ENCODE results near the gene IGSF21.
A peak's percentile ranks its signal among the peaks of the same experiment; 100 is the strongest.

Gene IGSF21

DNA sequence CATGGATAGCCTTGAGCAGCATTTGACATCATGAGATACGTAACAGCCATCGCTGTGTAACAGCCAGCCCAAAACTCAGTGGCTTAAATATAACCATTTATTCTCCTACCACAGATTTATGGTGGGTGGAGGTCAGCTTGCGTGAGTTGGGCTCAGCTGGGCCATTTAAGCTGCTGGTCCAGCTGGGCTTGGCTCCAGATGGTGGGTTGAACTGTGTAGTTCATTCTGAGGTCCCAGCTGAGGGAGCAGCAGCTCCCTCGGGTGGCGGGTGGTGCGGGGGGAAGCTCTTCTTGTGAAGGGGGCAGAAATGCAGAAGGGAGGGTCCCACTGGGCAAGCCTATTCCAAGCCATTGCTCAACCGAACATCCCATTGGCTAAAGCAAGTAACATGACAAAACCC is 75.9 kb downstream of the IGSF21 start:
- H3K27ac ChIP-seq = no peak overlapping the region
- TF ChIP-seq, protein P1, sequence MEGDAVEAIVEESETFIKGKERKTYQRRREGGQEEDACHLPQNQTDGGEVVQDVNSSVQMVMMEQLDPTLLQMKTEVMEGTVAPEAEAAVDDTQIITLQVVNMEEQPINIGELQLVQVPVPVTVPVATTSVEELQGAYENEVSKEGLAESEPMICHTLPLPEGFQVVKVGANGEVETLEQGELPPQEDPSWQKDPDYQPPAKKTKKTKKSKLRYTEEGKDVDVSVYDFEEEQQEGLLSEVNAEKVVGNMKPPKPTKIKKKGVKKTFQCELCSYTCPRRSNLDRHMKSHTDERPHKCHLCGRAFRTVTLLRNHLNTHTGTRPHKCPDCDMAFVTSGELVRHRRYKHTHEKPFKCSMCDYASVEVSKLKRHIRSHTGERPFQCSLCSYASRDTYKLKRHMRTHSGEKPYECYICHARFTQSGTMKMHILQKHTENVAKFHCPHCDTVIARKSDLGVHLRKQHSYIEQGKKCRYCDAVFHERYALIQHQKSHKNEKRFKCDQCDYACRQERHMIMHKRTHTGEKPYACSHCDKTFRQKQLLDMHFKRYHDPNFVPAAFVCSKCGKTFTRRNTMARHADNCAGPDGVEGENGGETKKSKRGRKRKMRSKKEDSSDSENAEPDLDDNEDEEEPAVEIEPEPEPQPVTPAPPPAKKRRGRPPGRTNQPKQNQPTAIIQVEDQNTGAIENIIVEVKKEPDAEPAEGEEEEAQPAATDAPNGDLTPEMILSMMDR (conservative IDR thresholded peaks at IDR 0.05) = no peak
- TF ChIP-seq ZFX (IDR thresholded peaks at IDR 0.05) = no peak

GRCh38 chr1:18187054-18187453 is 79.5 kb downstream of the IGSF21 start:
- H3K27ac ChIP-seq = no peak overlapping the region
- TF ChIP-seq ZFX (IDR thresholded peaks at IDR 0.05) = no peak
- TF ChIP-seq, protein P1 (conservative IDR thresholded peaks at IDR 0.05) = no peak

GRCh38 chr1:18188820-18189517 is 81.4 kb downstream of the IGSF21 start:
- TF ChIP-seq, protein P1 (conservative IDR thresholded peaks at IDR 0.05) = no peak
- TF ChIP-seq ZFX (IDR thresholded peaks at IDR 0.05) = no peak
- H3K27ac ChIP-seq = no peak overlapping the region; the same call in 1 of the 2 replicates

GRCh38 chr1:18190598-18190997 is 83.0 kb downstream of the IGSF21 start:
- peak overlapping the region; percentile 54 for H3K27ac ChIP-seq
- TF ChIP-seq, protein P1 (conservative IDR thresholded peaks at IDR 0.05) = no peak
- TF ChIP-seq ZFX (IDR thresholded peaks at IDR 0.05) = no peak

DNA sequence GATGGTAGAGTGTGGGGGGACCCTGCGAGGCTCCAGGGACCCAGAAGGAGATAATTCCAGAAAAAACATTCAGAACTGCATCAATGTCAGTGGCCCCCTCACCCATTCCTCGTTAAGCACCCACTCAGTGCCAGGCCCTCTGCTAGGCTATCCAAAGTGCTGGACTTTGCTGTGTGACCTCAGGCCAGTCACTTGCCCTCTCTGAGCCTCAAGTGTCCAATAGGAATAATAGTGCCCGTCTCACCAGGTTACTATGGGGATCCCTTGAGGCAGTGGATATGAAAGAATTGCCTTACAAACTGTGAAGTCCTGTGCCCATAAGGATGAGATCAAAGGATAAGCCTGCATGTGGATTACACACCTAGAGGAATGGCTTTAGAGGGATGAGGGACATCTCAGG is 83.4 kb downstream of the IGSF21 start:
- TF ChIP-seq, protein P1 (conservative IDR thresholded peaks at IDR 0.05) = no peak
- TF ChIP-seq ZFX (IDR thresholded peaks at IDR 0.05) = no peak
- peak overlapping the region; percentile 54 for H3K27ac ChIP-seq

DNA sequence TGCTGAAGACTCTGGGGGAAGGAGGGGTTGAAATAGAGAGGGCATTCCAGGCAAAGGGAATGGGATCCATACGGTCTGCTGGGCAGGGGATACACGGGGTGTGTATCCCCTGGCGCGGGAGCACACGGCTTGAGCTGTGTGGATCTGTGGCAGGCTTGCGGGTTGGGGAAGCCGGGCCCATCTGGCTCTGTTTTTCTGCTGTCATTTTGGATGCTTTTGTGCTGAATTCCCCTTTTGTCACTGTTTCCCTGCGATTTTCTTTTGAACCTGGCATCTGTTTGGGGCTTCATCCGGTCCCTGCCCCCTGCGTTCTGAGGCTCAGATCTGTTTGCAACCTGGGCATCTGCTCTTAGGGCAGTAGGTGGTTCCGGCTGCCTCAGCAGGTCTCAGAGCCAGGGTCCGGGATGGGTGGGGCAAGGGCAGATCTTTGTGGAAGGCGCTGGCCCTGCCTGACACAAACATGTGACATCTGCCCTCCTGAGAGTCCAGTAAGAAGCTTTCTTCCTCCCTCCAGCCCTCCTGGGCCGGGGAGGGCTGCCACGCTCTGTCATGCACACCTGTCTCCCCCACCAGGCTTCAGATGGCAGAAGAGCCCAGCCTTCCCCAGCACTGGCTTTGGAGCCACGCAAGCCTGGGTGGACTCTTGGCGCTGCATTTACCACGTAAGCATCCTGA is 84.0 kb downstream of the IGSF21 start:
- no peak for TF ChIP-seq ZFX (IDR thresholded peaks at IDR 0.05)
- TF ChIP-seq, protein P1 (conservative IDR thresholded peaks at IDR 0.05) = no peak
- peak overlapping the region; percentile 54 for H3K27ac ChIP-seq

- no peak overlapping the region for H3K27ac ChIP-seq
- no peak for TF ChIP-seq ZFX (IDR thresholded peaks at IDR 0.05)
- TF ChIP-seq, protein P1 (conservative IDR thresholded peaks at IDR 0.05) = no peak
These were observed 84.6 kb downstream of the IGSF21 start for GRCh38 chr1:18192182-18192581.
